ENCODE results near the gene PLCD3.

The PLCD3 gene

DNA sequence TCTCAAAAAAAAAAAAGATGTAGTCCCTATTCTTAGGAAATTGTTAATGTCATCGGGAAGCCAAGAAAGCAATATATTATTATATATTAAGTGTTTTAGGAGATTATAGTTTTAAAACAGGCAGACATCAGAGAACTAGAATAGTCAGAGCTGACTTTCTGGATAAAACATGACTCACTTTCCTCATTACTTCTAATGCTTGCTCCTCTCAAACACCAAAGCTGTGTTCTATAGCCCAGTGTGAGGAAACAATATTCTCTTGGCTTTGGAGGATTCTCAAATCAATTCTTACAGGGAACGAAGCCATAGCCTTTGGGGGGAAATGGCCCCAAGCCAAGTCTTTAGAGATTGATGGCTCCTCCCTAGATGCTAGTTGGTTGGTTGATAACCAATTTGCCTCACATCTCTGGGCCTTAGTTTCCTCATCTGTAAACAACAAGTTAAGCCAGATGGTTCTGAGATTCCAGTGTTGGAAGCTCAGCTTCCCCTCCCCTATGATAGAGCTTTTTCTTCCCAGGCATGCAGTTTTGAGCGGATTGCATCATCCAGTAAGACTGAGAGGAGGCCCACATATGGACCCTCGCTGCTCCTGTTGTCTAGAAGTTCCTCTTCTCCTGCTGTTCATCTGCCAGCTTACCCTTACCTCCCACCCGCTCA, 58.8 kb downstream of the PLCD3 start:
- peaks cover 4 to 23% of the 10 kb centered on the region in 2 donors for H3K36me3 ChIP-seq (ENCODE audit: control insufficient read depth in 1 of 2, insufficient read depth in 2 of 2, low read length in 2 of 2)
- H3K9ac ChIP-seq (ENCODE audit: low read depth in 1 of 2, low read length in 2 of 2) = no peak overlapping the region
- H3K27ac ChIP-seq (ENCODE audit: low read depth, low read length) = no peak overlapping the region
- no peak overlapping the region for H3K4me3 ChIP-seq (ENCODE audit: low read depth in 1 of 2, low read length in 2 of 2)
- H3K27me3 ChIP-seq (ENCODE audit: control insufficient read depth in 1 of 2, insufficient read depth in 2 of 2, low read length in 2 of 2) = no peaks in the 10 kb centered on the region
- no peaks in the 10 kb centered on the region for H3K9me3 ChIP-seq (ENCODE audit: control insufficient read depth in 1 of 2, low read length in 2 of 2)
- peaks cover 0 to 5% of the 10 kb centered on the region in 2 donors for H3K4me1 ChIP-seq (ENCODE audit: control insufficient read depth in 1 of 2, insufficient read depth in 2 of 2, low read length in 2 of 2)

GRCh38 chr17:45070809-45071208, 61.5 kb downstream of the PLCD3 start:
- no peak overlapping the region for H3K9ac ChIP-seq (ENCODE audit: low read depth in 1 of 2, low read length in 2 of 2)
- no peak overlapping the region for H3K27ac ChIP-seq (ENCODE audit: low read depth, low read length)
- no peaks in the 10 kb centered on the region for H3K9me3 ChIP-seq (ENCODE audit: control insufficient read depth in 1 of 2, low read length in 2 of 2)
- peaks cover 0 to 3% of the 10 kb centered on the region in 2 donors for H3K4me1 ChIP-seq (ENCODE audit: control insufficient read depth in 1 of 2, insufficient read depth in 2 of 2, low read length in 2 of 2)
- H3K4me3 ChIP-seq (ENCODE audit: low read depth in 1 of 2, low read length in 2 of 2) = no peak overlapping the region
- peaks cover 0 to 27% of the 10 kb centered on the region in 2 donors for H3K36me3 ChIP-seq (ENCODE audit: control insufficient read depth in 1 of 2, insufficient read depth in 2 of 2, low read length in 2 of 2)
- no peaks in the 10 kb centered on the region for H3K27me3 ChIP-seq (ENCODE audit: control insufficient read depth in 1 of 2, insufficient read depth in 2 of 2, low read length in 2 of 2)

GRCh38 chr17:45070001-45070400, 62.3 kb downstream of the PLCD3 start:
- no peak overlapping the region for H3K9ac ChIP-seq (ENCODE audit: low read depth in 1 of 2, low read length in 2 of 2)
- H3K9me3 ChIP-seq (ENCODE audit: control insufficient read depth in 1 of 2, low read length in 2 of 2) = no peaks in the 10 kb centered on the region
- H3K4me1 ChIP-seq (ENCODE audit: control insufficient read depth in 1 of 2, insufficient read depth in 2 of 2, low read length in 2 of 2) = peaks cover 2 to 3% of the 10 kb centered on the region in 2 donors
- peaks cover 0 to 27% of the 10 kb centered on the region in 2 donors for H3K36me3 ChIP-seq (ENCODE audit: control insufficient read depth in 1 of 2, insufficient read depth in 2 of 2, low read length in 2 of 2)
- H3K27ac ChIP-seq (ENCODE audit: low read depth, low read length) = no peak overlapping the region
- no peak overlapping the region for H3K4me3 ChIP-seq (ENCODE audit: low read depth in 1 of 2, low read length in 2 of 2)
- no peaks in the 10 kb centered on the region for H3K27me3 ChIP-seq (ENCODE audit: control insufficient read depth in 1 of 2, insufficient read depth in 2 of 2, low read length in 2 of 2)

GRCh38 chr17:45067637-45068036, 64.7 kb downstream of the PLCD3 start:
- Histone ChIP-seq H3K9me3 (ENCODE audit: control insufficient read depth in 1 of 2, low read length in 2 of 2) (no peaks in the 10 kb centered on the region), H3K36me3 (ENCODE audit: control insufficient read depth in 1 of 2, insufficient read depth in 2 of 2, low read length in 2 of 2) (peaks cover 0 to 17% of the 10 kb centered on the region in 2 donors), H3K4me1 (ENCODE audit: control insufficient read depth in 1 of 2, insufficient read depth in 2 of 2, low read length in 2 of 2) (peaks cover 8 to 22% of the 10 kb centered on the region in 2 donors), H3K27ac (ENCODE audit: low read depth, low read length) (no peak overlapping the region), H3K9ac (ENCODE audit: low read depth in 1 of 2, low read length in 2 of 2) (no peak overlapping the region), H3K27me3 (ENCODE audit: control insufficient read depth in 1 of 2, insufficient read depth in 2 of 2, low read length in 2 of 2) (no peaks in the 10 kb centered on the region), H3K4me3 (ENCODE audit: low read depth in 1 of 2, low read length in 2 of 2) (no peak overlapping the region)

DNA sequence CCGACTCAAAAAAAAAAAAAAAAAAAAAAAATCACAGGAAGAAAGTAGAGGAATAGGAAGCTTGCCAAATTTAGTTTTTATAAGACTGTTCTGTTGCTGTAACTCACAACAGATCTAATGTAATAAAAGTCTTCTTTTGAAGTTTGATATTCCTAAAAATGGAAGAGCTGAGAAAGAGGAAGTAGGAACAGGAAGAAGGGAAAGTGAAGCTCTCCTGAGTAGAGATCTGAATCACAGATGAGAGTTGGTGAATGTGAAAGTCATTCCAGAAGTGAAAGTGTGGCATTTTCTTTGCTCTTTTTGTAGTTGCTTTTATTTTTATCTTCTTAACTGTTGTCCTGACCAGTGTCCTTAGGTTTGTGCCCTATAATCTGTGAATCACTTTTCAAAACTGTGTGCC, 69.1 kb downstream of the PLCD3 start:
- peak overlapping the region; percentile 10 to 29 for H3K4me3 ChIP-seq (ENCODE audit: low read depth in 1 of 2, low read length in 2 of 2)
- H3K9ac ChIP-seq (ENCODE audit: low read depth in 1 of 2, low read length in 2 of 2) = no peak overlapping the region
- H3K36me3 ChIP-seq (ENCODE audit: control insufficient read depth in 1 of 2, insufficient read depth in 2 of 2, low read length in 2 of 2) = peaks cover 0 to 4% of the 10 kb centered on the region in 2 donors
- no peaks in the 10 kb centered on the region for H3K27me3 ChIP-seq (ENCODE audit: control insufficient read depth in 1 of 2, insufficient read depth in 2 of 2, low read length in 2 of 2)
- H3K27ac ChIP-seq (ENCODE audit: low read depth, low read length) = no peak overlapping the region
- peaks cover 17 to 45% of the 10 kb centered on the region in 2 donors for H3K4me1 ChIP-seq (ENCODE audit: control insufficient read depth in 1 of 2, insufficient read depth in 2 of 2, low read length in 2 of 2)
- H3K9me3 ChIP-seq (ENCODE audit: control insufficient read depth in 1 of 2, low read length in 2 of 2) = no peaks in the 10 kb centered on the region

DNA sequence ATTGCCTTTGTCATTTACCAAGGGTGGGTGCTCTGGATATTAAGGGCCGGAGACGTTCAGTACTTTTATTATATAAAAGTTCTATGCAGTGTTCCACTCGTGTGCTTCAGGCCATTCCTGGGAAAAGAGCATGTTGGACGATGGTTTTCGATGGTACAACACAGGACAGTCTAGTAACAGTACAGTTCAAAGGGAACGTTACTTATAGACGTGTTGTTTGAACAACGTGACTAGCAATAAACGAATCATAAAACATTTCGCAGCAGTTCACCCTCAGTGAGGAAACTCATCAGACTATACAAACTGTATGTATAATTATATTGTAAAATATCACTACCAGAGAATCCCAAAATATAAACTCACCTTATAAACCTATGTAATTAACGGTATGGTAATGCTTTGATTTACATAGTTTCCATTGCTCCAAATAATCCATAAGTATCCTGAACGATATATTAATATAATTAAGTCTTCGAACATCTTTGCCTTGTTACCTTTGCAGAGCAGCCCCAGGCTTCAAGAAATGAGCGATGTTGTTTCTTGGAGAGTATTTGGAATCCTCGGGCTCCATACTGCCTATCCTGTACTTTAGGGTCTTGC, 70.6 kb downstream of the PLCD3 start:
- Histone ChIP-seq H3K36me3 (ENCODE audit: control insufficient read depth in 1 of 2, insufficient read depth in 2 of 2, low read length in 2 of 2) (no peaks in the 10 kb centered on the region), H3K4me3 (ENCODE audit: low read depth in 1 of 2, low read length in 2 of 2) (peak overlapping the region; percentile 93 to 98), H3K27ac (ENCODE audit: low read depth, low read length) (peak overlapping the region; percentile 79), H3K9ac (ENCODE audit: low read depth in 1 of 2, low read length in 2 of 2) (peak overlapping the region; percentile 85 to 93), H3K27me3 (ENCODE audit: control insufficient read depth in 1 of 2, insufficient read depth in 2 of 2, low read length in 2 of 2) (no peaks in the 10 kb centered on the region), H3K4me1 (ENCODE audit: control insufficient read depth in 1 of 2, insufficient read depth in 2 of 2, low read length in 2 of 2) (peaks cover 17 to 43% of the 10 kb centered on the region in 2 donors), H3K9me3 (ENCODE audit: control insufficient read depth in 1 of 2, low read length in 2 of 2) (no peaks in the 10 kb centered on the region)

DNA sequence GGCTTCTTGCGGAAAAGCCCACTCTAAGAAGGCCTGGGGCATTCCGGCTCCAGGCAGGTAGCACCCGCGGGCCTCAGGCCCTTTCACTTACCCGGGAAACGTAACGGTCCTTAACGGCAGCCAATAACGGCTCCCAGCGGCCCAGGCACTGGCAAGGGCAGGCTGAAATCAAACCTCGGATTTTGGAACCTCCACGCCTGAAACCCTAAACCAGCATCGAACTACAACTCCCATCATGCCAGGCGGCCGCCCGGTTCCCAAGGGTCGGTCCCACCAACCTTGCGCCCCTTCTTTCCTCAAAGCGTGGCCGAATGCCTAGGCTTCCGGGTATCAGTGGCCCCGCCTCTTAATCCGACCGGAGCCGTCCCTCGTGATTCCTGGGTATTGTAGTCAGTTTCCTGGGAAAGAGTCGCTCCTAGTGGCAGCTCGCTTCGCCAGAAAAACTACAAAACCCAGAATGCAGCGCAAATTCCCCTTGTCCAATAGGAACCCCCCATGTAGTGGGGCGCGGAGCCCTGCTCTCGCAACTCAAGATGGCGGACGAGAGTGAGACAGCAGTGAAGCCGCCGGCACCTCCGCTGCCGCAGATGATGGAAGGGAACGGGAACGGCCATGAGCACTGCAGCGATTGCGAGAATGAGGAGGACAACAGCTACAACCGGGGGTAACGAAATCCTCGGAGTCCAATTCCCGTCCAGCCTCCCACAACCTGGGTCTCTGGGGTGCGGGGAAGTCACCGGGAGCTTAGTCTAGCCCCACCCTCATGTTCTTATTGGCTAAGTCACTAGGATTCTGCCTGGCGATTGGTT, 71.3 kb downstream of the PLCD3 start, which contains the start of gene NMT1:
Gene NMT1, plus strand, starts transcription at position 521 of the 809 bp plus-strand sequence. Its CDS starts 13 bp downstream, at position 534.
- no peaks in the 10 kb centered on the region for H3K27me3 ChIP-seq (ENCODE audit: control insufficient read depth in 1 of 2, insufficient read depth in 2 of 2, low read length in 2 of 2)

GRCh38 chr17:45060382-45060796, 71.9 kb downstream of the PLCD3 start:
- peaks cover 17 to 42% of the 10 kb centered on the region in 2 donors for H3K4me1 ChIP-seq (ENCODE audit: control insufficient read depth in 1 of 2, insufficient read depth in 2 of 2, low read length in 2 of 2)
- H3K4me3 ChIP-seq (ENCODE audit: low read depth in 1 of 2, low read length in 2 of 2) = peak overlapping the region; percentile 93 to 98
- no peaks in the 10 kb centered on the region for H3K9me3 ChIP-seq (ENCODE audit: control insufficient read depth in 1 of 2, low read length in 2 of 2)
- no peaks in the 10 kb centered on the region for H3K36me3 ChIP-seq (ENCODE audit: control insufficient read depth in 1 of 2, insufficient read depth in 2 of 2, low read length in 2 of 2)
- H3K27me3 ChIP-seq (ENCODE audit: control insufficient read depth in 1 of 2, insufficient read depth in 2 of 2, low read length in 2 of 2) = no peaks in the 10 kb centered on the region
- H3K9ac ChIP-seq (ENCODE audit: low read depth in 1 of 2, low read length in 2 of 2) = peak overlapping the region; percentile 85 to 93
- peak overlapping the region; percentile 80 for H3K27ac ChIP-seq (ENCODE audit: low read depth, low read length)

More for the DNA sequence above, 71.3 kb downstream of the PLCD3 start, which contains the start of gene NMT1:
- H3K27ac ChIP-seq (ENCODE audit: low read depth, low read length) = peak within 1 kb of the TSS; percentile 80
- peak within 1 kb of the TSS; percentile 93 to 98 for H3K4me3 ChIP-seq (ENCODE audit: low read depth in 1 of 2, low read length in 2 of 2)
- H3K36me3 ChIP-seq (ENCODE audit: control insufficient read depth in 1 of 2, insufficient read depth in 2 of 2, low read length in 2 of 2) = no peaks in the 10 kb centered on the region
- H3K9ac ChIP-seq (ENCODE audit: low read depth in 1 of 2, low read length in 2 of 2) = peak within 1 kb of the TSS; percentile 85 to 93
- H3K4me1 ChIP-seq (ENCODE audit: control insufficient read depth in 1 of 2, insufficient read depth in 2 of 2, low read length in 2 of 2) = peaks cover 17 to 42% of the 10 kb centered on the region in 2 donors
- H3K9me3 ChIP-seq (ENCODE audit: control insufficient read depth in 1 of 2, low read length in 2 of 2) = no peaks in the 10 kb centered on the region
